GM21786 (cell line): ENCODE results near the gene SRP72.
"Not testable (repeated sequence)": the region's sequence is repeated elsewhere in the genome, so short reads cannot be mapped to it uniquely, and the experiment has no call there.

Experiments used
- ATAC-seq: cut with Tn5 transposase; IDR thresholded peaks from one replicate; pipeline ENCODE4 v1.9.1; 2021; ENCODE audit not compliant: unreplicated experiment

Gene SRP72, protein sequence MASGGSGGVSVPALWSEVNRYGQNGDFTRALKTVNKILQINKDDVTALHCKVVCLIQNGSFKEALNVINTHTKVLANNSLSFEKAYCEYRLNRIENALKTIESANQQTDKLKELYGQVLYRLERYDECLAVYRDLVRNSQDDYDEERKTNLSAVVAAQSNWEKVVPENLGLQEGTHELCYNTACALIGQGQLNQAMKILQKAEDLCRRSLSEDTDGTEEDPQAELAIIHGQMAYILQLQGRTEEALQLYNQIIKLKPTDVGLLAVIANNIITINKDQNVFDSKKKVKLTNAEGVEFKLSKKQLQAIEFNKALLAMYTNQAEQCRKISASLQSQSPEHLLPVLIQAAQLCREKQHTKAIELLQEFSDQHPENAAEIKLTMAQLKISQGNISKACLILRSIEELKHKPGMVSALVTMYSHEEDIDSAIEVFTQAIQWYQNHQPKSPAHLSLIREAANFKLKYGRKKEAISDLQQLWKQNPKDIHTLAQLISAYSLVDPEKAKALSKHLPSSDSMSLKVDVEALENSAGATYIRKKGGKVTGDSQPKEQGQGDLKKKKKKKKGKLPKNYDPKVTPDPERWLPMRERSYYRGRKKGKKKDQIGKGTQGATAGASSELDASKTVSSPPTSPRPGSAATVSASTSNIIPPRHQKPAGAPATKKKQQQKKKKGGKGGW

GRCh38 chr4:56467284-56468096 is at the start of gene SRP72:
SRP72 (plus strand) TSS chr4:56467617; CDS start chr4:56467636, 19 bp downstream.
- peak; percentile 92 for ATAC-seq

GRCh38 chr4:56424176-56424575 is 43.2 kb upstream of the SRP72 start:
- ATAC-seq, result no peak

- no peak for ATAC-seq
These were observed 42.5 kb upstream of the SRP72 start for GRCh38 chr4:56424697-56425514.

- ATAC-seq, result no peak
These were observed 41.9 kb upstream of the SRP72 start for GRCh38 chr4:56425518-56425917.

DNA sequence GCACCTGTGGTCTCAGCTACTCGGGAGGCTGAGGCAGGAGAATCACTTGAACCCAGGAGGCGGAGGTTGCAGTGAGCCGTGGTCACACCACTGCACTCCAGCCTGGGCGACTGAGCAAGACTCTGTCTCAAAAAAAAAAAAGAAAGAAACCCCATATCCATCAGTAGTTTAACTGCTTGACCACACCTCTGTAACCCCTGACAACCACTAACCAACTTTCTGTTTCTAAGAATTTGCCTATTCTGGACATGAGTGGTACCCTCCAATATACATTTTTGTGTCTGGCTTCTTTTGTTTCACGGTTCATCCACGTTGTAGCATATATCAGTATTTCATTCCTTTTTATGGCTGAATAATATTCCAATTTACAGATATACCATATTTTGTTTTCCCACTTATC is 41.1 kb upstream of the SRP72 start:
- ATAC-seq, result peak; percentile 83

DNA sequence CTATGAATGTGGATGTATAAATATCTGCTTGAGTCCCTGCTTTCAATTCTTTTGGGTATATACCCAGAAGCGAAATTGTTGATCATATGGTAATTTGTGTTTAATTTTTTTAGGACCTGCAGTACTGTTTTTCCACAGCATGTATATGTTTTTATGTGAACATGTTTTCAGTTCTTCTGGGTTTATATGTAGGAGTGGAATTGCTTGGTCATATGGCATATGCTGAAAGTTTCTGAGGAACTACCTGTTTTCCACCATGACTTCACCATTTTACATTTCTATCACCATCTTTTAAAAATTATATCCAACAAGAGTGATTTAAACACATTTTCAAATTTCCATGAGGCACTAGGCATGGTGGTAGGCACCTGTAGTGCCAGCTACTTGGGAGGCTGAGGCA is 40.2 kb upstream of the SRP72 start:
- no peak for ATAC-seq

DNA sequence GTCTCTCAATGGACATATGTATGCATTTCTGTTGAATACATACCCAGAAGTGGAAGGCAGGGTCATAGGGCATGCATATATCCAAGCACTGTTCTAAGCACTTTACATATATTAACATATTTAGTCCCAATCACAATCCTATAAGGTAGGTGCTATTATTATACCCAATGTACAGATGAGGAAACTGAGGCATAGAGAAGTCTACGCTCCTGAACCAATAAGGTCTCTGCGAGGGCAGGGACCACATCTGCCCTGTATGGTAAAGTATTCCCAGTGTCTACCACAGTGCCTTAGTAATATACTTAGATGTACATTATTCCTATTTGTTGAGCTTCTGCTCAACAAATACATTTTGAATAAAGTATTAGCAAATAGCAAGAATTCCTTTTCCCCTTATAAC is 37.2 kb upstream of the SRP72 start:
- no peak for ATAC-seq

- ATAC-seq, result no peak
These were observed 34.1 kb upstream of the SRP72 start for GRCh38 chr4:56433280-56433679.

DNA sequence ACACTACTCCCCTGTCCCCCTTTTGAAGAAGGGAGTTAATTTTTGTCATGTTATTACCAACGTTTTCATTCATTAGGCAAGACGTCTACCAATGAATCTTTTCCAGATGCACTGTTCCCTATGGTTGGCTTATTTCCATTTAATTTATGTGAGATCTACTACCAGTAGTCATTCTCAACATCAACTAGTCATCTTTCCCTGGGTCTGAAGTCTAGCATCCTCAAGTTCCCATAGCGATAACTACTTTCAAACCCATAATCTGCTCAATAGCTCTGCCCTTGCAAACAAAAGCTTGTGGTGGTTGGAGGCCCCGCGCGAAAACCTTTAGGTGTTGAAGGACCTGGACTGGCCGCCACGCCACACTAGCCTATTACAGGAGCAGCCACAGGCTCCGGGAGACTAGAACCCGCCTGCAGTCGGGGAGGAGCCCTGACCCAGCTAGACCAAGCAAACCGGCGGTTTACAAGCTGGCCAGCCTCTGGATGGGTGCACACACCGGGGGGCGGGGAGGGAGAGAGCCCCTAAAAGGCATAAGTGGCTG is 32.7 kb upstream of the SRP72 start:
- peak; percentile 10 for ATAC-seq

- peak; percentile 70 for ATAC-seq
These were observed 32.1 kb upstream of the SRP72 start, which contains the start of gene PPAT for GRCh38 chr4:56435140-56435926. PPAT (minus strand) TSS chr4:56435615; CDS start chr4:56435477, 138 bp downstream.

GRCh38 chr4:56438766-56439165 is 28.7 kb upstream of the SRP72 start:
- no peak for ATAC-seq

DNA sequence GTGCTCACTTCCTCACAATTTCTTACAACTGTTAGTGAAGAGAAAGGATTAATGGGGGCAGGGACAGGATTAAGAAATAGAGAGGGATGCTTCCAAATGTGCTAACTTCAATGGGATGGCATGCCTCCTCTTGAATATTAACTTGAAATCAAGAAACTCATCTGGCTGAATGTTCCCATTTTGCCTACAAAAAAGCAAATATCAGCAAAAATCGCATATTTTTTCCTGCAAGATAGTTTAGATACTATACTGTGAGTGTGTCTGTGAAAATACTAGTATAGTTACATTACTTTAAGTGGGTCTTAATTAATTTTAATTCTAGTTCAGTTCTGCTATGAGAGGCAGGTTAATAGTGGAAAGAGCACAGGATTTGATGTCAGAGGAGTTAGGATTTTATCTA is 26.4 kb upstream of the SRP72 start:
- ATAC-seq, result no peak

DNA sequence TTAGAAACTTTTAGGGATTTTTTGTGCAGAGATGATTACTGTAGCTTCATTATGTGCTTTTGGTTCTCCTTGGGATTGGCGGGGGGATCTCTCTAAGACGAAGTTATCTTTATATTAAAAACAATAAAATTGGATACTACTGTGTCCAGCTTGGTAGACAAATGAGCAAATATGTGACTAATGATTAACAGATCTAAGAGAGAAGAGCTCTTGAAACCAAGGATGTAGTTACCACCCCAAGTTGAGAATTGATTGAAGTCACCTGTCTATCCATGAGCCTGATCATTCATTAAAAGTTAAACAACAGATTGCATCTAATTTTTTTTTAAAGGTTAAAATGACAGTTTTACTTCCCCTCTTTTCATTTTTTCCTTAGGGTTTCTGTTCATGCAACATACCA is 22.7 kb upstream of the SRP72 start:
- no peak for ATAC-seq

GRCh38 chr4:56445699-56446098 is 21.7 kb upstream of the SRP72 start:
- no peak for ATAC-seq

- ATAC-seq, result no peak
These were observed 19.1 kb upstream of the SRP72 start for GRCh38 chr4:56448301-56448700.

DNA sequence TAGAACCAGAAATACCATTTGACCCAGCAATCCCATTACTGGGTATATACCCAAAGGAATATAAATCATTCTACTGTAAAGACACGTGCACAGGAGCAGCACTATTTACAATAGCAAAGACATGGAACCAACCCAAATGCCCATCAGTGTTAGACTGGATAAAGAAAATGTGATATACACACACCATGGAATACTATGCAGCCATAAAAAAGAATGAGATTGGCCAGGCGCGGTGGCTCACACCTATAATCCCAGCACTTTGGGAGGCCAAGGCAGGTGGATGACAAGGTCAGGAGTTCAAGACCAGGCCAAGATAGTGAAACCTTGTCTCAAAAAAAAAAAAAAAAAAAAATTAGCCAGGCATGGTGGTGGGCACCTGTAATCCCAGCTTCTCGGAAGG is 17.9 kb upstream of the SRP72 start:
- ATAC-seq, result not testable (repeated sequence)

DNA sequence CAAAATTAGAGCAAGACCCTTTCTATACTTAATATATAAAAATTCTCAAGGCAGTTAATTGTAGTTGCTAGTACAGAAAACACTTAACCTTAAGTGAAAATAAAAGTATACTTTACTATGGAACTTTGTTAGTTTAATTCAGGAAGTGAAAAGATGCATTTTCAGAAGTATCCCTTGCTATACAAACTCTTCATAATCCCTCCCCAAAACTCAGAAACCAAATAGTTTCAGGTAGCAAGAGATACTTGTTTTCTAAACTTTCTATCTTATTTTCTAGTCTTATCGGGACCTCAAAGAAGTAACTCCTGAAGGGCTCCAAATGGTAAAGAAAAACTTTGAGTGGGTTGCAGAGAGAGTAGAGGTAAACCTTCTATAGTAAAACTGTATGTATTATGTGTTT is 17.1 kb upstream of the SRP72 start:
- ATAC-seq, result peak; percentile 47

DNA sequence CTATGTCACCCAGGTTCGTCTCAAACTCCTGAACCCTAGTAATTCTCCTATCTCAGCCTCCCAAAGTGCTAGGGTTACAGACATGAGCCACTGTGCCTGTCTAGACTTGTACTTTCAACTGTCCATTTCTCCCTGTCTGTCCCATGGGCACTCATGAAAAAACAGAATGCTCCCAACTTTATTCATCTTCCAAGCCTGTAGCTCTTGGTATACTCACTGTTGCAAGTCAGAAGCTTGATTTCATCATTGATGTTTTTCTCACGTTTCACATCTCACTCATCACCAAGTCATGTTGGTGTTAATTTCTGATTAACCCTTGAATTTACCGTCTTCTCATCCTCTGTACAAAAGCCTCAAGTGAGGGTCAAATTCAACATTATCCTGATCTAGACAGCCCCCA is 7.3 kb upstream of the SRP72 start:
- no peak for ATAC-seq

- no peak for ATAC-seq
These were observed 5.3 kb upstream of the SRP72 start for GRCh38 chr4:56462157-56462556.

DNA sequence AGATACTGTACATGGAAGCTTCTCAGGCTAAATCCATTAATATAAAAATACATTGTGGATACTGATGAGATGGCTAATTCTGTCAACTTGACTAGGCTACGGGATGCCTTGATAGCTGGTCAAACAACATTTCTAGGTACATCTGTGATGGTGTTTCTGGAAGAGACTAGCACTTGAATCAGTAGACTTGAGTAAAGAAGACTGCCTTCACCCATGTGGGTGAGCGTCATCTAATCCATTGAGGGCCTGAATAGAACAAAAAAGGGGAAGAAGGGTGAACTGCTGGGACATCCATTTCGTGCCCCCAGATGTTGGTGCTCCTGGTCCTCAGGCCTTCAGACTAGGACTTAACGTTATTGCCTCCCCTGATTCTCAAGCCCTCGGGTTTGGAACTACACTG is 3.7 kb upstream of the SRP72 start:
- ATAC-seq, result no peak
